Measurements from ENCODE around the gene COL18A1. TPM values are rescaled to one million over a fixed set of nuclear protein-coding genes. Genes with fewer than 3 reads are reported as not detected.

The COL18A1 gene
- total and polyA plus RNA-seq, 7 donors: 4.4 to 197 (median 39.7) TPM

DNA sequence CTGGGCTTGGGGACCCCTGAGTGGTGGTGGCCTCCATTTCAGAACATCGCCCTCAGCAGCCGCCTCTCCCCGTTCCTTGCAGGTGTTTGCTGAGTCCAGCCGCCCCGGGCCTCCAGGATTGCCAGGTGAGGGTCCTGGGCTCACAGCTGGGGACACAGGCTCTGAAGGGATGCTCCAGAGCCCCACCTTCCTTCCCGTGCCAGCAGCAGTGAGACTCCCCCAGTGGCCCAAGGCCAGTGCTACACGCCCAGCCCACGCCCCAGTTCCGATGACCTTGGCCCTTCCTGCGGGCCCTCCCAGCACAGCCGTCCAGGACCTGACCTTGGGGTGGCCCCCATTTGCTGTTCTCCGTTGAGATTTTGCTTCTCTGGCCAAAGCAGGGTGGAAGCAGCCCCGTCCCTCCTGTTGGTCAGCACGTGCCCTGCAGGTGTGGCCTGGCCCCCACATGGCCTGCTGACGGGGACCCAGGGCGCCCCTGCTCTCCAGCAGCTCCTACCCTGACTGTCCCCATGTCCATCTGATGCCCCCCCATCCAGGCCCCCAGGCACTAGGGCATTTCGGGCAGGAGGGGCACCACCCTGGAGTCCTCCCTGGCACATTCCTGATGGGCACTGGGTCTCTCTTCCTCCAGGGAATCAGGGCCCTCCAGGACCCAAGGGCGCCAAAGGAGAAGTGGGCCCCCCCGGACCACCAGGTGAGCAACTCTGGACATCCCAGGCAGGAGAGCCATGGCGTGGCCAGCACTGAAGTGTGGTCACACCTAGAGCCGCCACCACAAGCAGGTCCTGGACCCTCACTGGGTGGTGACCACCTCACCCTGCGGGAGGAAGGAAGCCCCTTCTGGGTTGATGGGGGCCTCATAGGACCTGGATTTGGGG lies 92.2 kb downstream of the COL18A1 start:
- TF ChIP-seq, protein P1, sequence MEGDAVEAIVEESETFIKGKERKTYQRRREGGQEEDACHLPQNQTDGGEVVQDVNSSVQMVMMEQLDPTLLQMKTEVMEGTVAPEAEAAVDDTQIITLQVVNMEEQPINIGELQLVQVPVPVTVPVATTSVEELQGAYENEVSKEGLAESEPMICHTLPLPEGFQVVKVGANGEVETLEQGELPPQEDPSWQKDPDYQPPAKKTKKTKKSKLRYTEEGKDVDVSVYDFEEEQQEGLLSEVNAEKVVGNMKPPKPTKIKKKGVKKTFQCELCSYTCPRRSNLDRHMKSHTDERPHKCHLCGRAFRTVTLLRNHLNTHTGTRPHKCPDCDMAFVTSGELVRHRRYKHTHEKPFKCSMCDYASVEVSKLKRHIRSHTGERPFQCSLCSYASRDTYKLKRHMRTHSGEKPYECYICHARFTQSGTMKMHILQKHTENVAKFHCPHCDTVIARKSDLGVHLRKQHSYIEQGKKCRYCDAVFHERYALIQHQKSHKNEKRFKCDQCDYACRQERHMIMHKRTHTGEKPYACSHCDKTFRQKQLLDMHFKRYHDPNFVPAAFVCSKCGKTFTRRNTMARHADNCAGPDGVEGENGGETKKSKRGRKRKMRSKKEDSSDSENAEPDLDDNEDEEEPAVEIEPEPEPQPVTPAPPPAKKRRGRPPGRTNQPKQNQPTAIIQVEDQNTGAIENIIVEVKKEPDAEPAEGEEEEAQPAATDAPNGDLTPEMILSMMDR (IDR thresholded peaks at IDR 0.05): no peak
- TF ChIP-seq POLR2AphosphoS5 (IDR thresholded peaks at IDR 0.05) (no peak), EP300 (IDR thresholded peaks at IDR 0.05) (no peak)

DNA sequence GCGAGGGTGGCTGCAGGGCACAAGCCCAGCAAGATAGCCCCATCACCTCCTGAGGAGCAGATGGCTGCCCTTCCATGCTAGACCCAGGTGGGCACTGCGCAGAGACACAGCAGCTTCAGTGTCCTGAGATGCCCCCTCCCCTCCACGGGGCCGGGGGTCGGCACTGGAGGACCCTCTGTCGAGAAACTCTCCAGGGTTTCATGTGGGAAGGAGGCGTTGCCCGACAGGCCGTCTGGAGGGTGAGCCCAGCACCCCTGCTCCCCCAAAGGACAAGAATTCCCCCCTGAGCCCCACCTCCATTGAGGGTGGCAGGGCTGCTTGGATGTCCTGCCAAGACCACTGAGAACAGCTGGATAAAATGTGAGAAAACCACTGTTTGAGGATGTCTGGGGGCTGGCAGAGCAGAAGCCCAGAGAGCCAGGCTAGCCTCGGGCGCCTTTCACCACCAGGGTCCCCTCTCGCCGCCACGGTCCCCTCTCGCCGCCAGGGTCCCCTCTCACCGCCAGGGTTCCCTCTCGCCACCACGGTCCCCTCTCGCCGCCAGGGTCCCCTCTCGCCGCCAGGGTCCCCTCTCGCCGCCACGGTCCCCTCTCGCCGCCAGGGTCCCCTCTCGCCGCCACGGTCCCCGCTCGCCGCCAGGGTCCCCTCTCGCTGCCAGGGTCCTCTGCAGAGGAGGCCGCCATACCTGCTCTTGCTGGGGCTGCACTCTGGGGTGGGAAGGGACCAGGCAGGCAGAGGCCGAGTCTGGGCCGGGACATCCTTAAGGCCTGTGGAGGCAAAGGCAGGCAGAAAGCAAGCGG lies 93.1 kb downstream of the COL18A1 start:
- 88 to 95% methylated on average over 39 of the region's 39 CpGs for WGBS, 2 donors
- no peaks in the 10 kb centered on the region for H3K9me3 ChIP-seq
- no peaks in the 10 kb centered on the region for H3K4me1 ChIP-seq
- TF ChIP-seq, protein P1 (IDR thresholded peaks at IDR 0.05): no peak
- no peak for TF ChIP-seq POLR2A (IDR thresholded peaks at IDR 0.05)
- TF ChIP-seq EP300 (IDR thresholded peaks at IDR 0.05): no peak
- TF ChIP-seq POLR2AphosphoS5 (IDR thresholded peaks at IDR 0.05): no peak
- H3K27me3 ChIP-seq: no peaks in the 10 kb centered on the region
- peaks cover 0 to 61% (median 15%) of the 10 kb centered on the region in 4 donors for H3K36me3 ChIP-seq
- intact Hi-C loops (cut with DNase I): no loop called here
- no peak overlapping the region for H3K4me3 ChIP-seq
- H3K27ac ChIP-seq: no peak overlapping the region
- peak; percentile 35 for DNase-seq

More for the DNA sequence above, 92.2 kb downstream of the COL18A1 start:
- peaks cover 0 to 66% (median 15%) of the 10 kb centered on the region in 4 donors for H3K36me3 ChIP-seq
- 52 to 85% methylated on average over 22 of the region's 22 CpGs for WGBS, 2 donors
- H3K9me3 ChIP-seq: no peaks in the 10 kb centered on the region
- H3K27ac ChIP-seq: no peak overlapping the region
- DNase-seq: peak; percentile 57
- H3K4me3 ChIP-seq: no peak overlapping the region
- intact Hi-C loops (cut with DNase I): no loop called here
- H3K27me3 ChIP-seq: no peaks in the 10 kb centered on the region
- no peaks in the 10 kb centered on the region for H3K4me1 ChIP-seq

DNA sequence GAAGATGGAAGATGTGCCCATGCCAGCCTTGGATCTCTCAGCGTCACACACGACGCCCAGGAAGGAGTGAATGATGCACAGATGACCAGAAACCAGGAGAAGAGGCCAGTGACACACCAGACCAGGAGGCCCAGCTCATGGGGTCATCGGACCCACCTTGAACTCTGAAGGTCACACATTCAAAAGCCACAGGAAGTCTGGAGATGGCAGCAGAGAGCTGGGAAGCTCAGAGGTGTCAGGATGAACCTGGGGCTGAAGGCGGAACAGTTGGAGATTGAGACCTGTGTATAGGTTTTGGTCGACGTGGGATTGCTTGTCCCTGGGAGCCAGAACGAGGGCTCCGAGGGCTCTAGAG lies 93.7 kb downstream of the COL18A1 start:
- Histone ChIP-seq H3K9me3 (no peaks in the 10 kb centered on the region), H3K27me3 (no peaks in the 10 kb centered on the region), H3K4me1 (no peaks in the 10 kb centered on the region), H3K36me3 (peaks cover 0 to 55% (median 15%) of the 10 kb centered on the region in 4 donors), H3K27ac (no peak overlapping the region), H3K4me3 (no peak overlapping the region)
- intact Hi-C loops (cut with DNase I): no loop called here
- no peak for DNase-seq
- TF ChIP-seq, protein P1 (IDR thresholded peaks at IDR 0.05): no peak
- no peak for TF ChIP-seq EP300 (IDR thresholded peaks at IDR 0.05)
- TF ChIP-seq POLR2AphosphoS5 (IDR thresholded peaks at IDR 0.05): no peak
- no peak for TF ChIP-seq POLR2A (IDR thresholded peaks at IDR 0.05)
- 69 to 91% methylated on average over 9 of the region's 9 CpGs for WGBS, 2 donors

DNA sequence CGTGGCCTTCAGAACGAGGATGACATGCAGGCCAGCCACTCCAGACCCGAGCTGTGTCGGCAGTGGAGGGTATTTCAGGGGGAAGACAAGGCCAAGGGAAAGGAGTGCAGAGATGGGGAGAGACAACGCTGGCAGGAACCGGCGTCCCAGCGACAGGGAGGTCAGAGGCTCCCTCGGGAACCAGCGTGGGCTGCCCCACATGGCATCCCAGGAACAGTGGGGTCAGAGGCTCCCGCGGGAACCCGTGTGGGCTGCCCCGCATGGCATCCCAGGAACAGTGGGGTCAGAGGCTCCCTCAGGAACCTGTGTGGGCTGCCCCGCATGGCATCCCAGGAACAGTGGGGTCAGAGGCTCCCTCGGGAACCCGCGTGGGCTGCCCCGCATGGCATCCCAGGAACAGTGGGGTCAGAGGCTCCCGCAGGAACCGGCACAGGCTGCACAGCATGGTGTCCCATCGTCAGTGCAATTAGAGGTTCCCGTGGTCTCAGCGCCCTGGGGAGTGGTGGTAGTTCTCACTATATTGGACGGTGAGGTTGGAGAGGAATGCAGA lies 94.3 kb downstream of the COL18A1 start:
- Histone ChIP-seq H3K36me3 (peaks cover 0 to 49% (median 15%) of the 10 kb centered on the region in 4 donors), H3K4me3 (no peak overlapping the region), H3K9me3 (no peaks in the 10 kb centered on the region), H3K27me3 (no peaks in the 10 kb centered on the region), H3K27ac (no peak overlapping the region), H3K4me1 (no peaks in the 10 kb centered on the region)
- TF ChIP-seq EP300 (IDR thresholded peaks at IDR 0.05): no peak
- TF ChIP-seq POLR2A (IDR thresholded peaks at IDR 0.05): no peak
- TF ChIP-seq POLR2AphosphoS5 (IDR thresholded peaks at IDR 0.05): no peak
- TF ChIP-seq, protein P1 (IDR thresholded peaks at IDR 0.05): no peak
- WGBS, 2 donors: 86 to 92% methylated on average over 25 of the region's 25 CpGs
- DNase-seq: peak; percentile 51
- intact Hi-C loops (cut with DNase I): no loop called here

All from sigmoid colon (tissue), 7 donors.